Hematopoietic multipotent progenitor cell treated with erythropoietin and hydrocortisone succinate and interleukin-3 and kit ligand, for 6 days (in vitro differentiated cells): Measurements from ENCODE around the gene C16orf54.
"Not testable (repeated sequence)": the region's sequence is repeated elsewhere in the genome, so short reads cannot be mapped to it uniquely, and the experiment has no call there.

ENCODE experiments used
- DNase-seq: peaks from one replicate; pipeline ENCODE4 v3.0.0-alpha.2; 2015

Gene C16orf54, protein sequence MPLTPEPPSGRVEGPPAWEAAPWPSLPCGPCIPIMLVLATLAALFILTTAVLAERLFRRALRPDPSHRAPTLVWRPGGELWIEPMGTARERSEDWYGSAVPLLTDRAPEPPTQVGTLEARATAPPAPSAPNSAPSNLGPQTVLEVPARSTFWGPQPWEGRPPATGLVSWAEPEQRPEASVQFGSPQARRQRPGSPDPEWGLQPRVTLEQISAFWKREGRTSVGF

DNA sequence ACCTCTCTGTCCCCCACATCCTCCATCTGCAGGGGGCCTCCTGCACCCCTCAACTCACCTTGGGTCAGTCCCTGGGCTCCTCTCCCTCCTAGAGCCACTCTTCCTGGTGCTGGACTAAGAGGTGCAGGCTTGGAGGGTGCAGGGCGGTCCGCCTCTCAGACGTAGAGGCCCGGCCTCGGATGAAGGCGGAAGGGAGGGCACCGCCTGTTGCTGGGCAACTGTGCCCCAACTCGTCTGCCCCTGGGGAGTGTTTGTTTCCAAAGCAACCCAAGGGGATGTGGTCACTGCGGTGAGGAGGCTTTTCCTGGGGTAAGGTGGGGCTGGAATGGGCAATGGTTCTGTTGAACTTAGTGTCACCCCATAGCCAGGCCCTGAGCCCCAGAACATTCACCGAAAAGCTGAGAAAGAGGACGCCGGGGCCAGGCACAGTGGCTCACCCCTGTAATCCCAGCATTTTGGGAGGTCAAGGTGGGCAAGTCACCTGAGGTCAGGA, at the start of gene C16orf54:
TSS of gene C16orf54 (minus strand) at position 138 of the 493 bp plus-strand sequence. CDS start 1,039 bp downstream, outside the sequence.
- peak; percentile 96 for DNase-seq

DNA sequence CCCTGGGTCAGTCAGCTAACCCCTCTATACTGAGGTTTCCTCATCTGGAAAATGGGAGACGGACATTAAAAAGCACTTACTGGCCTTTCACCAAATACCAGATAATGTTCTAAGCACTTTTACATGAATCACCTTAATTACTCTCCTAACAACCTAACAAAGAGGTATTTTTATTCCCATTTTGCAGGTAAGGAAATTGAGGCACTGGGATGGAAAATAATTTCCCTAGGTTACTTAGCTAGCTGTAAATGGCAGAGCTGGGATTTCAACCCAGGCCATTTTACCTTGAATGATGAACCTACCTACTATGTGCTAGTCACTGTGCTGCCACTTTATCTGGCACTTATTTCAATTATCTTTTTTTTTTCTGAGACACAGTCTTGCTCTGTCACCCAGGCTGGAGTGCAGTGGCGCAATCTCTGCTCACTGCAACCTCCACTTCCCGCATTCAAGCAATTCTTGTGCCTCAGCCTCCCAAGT, 48.5 kb upstream of the C16orf54 start:
- DNase-seq, result no peak

DNA sequence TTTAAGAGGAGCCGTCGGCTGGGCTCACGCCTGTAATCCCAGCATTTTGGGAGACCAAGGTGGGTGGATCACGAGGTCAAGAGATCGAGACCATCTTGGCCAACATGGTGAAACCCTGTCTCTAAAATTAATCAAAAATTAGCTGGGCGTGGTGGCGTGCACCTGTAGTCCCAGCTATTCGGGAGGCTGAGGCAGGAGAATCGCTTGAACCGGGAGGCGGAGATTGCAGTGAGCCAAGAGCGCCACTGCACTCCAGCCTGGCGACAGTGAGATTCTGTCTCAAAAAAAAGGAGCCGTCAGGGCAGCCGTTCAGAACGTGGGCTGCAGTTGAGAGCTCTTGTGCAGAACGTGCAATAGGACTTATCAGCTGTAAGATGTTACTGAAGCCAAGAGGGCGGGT, 47.4 kb upstream of the C16orf54 start:
- not testable (repeated sequence) for DNase-seq

DNA sequence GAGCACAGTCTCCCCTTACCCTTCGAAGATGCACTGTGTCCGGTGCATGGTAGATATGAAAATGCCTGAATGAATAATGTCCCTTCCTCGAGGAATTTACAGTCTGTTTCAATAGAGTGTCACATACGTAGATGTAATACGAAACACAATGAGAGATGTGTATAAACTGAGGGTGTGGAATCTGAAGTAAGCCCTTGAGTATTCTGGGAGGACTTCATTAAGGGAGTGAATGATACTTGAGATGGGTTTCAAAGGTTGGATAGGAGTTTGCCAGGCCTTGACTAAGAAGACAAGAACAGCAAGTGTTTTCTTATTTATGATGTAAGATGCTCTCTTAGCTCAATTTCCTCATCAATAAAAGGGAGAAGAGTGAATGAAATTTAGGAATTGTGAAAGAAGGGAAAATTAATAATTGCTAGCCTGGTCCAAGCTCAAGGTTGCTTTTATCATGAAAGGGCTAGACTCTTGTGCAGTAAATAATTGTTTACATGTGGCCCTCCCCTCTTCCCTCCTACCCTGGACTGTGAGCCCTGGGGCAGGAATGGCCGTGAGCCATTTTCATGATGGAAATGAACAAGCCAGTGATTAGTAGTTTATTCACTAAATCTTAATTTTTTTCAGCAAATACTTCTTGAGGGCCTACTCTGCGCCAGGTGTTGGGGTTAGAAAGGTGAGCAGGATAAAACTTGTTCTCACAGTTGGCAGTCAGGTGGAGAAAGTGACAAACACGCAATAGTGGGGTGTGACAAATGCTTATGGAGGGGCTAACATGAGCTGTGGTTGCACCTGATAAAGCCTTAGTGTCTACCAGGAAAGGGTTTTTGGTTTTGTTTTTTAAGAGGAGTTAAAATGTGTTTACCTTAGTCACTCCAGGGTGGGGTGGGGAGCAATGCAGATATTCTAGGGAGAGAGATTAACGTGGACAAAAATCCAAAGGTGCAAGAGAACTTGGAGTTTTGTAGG, 46.3 kb upstream of the C16orf54 start:
- DNase-seq, result peak; percentile 57

DNA sequence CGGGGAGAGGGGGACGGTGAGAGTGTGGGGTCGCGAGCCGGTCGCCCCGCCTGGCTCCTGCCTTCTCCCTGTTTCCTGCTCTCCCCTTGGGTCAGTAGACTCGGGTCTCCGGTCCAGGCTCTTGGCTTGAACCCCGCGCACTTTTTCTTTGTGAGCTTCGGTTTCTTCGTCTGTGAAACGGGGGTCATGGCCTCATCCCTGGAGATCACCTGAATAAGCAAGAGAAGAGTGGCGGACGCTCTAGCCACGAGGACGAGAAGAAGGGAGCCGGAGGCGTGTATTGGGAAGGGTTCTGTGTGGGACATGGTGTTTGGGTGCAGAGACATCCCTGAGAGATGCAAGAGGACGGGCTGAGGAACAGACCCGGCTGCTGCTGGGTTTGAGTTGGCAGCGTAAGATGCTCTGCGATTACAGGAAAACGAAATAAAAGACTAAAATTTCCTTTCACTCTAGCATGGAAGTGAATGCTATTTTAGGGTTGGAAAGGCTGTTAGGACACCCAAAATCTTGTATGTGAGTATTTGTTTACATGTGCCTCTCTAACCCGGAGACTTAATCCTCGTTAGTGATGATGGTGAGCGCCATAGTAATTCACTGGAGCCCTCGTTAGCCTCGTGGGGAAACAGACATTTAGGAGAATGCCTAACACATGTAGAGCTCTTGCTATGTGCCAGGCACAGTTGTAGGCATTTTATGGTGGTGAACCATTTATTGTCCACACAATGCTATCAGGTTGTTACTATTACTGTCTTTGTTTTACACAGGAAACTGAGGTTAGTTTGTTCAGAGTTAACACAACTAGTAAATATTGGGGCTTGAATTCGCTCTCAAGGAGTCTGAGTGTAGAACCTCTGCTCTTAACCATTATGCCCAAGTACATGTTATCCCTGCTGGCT, 45.4 kb upstream of the C16orf54 start:
- DNase-seq, result no peak

DNA sequence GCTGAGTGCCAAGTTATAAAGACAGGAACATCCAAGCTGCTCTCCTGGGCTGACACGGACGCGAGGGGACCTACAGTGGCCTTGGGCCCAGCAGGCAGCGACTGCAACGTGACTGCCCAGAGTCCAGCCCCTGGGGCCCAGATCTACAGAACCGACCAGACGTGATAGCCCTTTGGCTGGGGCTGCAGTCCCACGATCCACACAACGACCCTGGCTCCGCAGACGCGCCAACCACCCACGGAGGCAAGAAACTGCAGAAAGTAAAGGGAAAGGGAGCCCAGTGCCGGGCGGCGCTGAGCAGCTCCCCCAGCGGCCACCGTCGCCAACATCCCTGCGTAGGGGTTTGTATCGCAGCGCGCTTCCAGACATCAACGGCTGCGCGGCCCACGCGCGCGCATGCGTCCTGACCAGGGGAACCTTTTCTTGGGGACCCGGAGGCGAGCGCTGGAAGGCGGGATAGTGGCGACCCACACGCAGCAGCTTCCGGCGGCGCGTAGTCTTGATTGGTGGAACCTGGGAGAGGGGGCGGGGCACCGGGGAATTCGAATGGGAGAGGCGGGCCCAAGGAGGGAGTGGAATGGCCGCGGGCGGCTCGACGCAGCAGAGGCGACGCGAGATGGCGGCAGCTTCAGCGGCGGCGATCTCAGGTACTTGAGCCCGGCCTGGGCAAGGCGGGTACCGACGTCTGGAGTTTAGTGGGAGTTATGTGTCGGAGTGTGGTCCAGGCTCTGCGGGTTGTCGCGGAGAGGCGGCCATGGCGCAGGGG, 44.6 kb upstream of the C16orf54 start, which contains the start of gene KIF22:
TSS of gene KIF22 (plus strand) at position 569 of the 766 bp plus-strand sequence. CDS start at position 578, 9 bp downstream.
- DNase-seq, result peak; percentile 99

DNA sequence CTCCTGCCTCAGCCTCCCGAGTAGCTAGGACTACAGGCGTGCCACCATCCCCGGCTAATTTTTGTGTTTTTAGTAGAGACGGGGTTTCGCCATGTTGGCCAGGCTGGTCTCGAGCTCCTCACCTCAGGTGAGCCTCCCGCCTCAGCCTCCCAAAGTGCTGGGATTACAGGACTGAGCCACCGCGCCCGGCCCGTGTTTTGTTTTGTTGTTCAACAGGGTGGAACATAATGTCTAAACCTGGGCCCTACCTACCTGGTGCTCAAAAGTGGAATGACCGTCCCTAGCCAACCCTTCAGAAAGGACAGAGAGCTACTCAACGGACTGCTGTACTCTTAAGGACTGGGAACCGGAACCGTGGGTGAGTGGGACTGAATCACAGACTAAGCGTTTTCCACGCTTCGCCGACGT, 44.0 kb upstream of the C16orf54 start:
- DNase-seq, result no peak

DNA sequence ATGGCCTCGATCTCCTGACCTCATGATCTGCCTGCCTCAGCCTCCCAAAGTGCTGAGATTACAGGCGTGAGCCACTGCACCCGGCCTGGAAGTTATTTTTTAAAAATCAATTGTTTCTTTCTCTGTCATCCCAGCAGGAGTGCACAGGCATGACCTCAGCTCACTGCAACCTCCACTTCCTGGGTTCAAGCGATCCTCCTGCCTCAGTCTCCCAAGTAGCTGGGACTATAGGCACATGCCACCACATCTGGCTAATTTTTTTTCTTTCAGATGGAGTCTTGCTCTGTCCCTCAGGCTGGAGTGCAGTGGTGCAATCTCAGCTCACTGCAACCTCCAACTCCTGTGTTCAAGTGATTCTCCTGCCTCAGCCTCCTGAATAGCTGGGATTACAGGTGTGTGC, 41.4 kb upstream of the C16orf54 start:
- DNase-seq, result not testable (repeated sequence)

DNA sequence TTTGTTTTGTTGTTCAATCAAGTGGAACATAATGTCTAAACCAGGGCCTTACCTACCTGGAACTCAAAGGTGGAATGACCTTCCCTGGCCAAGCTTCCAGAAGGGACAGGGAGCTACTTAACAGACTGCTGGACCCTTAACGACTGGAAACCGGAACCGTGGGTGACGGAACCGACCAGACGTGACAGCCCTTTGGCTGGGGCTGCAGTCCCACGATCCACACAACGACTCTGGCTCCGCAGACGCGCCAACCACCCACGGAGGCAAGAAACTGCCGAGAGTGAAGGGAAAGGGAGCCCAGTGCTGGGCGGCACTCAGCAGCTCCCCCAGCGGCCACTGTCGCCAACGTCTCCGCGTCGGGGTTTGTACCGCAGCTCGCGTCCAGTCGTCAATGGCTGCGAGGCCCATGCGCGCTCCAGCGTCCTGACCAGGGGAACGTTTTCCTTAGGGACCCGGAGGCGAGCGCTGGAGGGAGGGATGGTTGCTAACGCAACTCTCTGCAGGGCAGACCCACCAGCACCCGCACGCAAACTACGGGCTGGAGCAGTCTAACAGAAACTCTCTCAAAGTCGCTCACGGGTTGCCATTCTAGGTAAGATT, 39.2 kb upstream of the C16orf54 start:
- peak; percentile 84 for DNase-seq

DNA sequence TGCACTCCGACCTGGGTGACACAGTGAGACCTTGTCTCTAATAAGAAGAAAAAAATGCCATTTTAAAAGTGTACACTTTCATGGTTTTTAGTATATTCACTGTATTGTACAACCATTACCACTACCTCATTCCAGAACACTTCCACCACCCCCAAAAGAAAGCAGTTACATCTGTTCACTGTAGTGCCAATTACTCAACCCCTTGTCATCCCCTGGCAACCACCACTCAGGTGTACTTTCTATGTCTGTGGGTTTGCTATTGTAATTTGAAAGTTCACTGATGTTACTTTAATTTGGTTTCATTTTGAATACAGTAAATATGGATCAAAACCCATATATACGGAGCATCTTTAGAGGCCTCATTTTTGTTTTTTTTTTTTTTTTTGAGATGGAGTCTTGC, 38.4 kb upstream of the C16orf54 start:
- DNase-seq, result no peak

DNA sequence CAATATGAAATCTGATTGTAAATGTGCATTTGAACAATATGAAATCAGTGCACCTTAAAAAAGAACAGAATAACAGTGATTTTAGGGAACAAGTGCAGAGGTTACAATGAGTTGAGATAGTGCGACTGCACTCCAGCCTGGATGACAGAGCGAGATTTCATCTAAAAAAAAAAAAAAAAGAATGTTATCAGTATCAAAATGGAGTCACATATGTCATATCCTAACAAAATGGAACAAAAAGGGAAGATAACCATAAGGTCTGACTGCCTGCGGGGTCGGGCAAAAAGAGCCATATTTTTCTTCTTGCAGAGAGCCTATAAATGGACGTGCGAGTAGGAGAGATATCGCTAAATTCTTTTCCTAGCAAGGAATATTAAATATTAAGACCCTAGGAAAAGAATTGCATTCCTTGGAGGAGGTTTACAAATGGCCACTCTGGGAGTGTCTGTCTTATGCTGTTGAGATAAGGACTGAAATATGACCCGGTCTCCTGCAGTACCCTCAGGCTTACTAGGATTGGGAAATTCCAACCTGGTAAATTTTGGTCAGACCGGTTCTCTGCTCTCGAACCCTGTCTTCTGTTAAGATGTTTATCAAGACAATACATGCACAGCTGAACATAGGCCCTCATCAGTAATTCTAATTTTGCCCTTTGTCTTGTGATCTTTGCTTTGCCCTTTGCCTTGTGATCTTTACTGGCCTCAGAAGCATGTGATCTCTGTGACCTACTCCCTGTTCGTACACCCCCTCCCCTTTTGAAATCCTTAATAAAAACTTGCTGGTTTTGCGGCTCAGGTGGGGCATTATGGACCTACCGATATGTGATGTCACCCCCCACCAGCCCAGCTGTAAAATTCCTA, 37.5 kb upstream of the C16orf54 start:
- not testable (repeated sequence) for DNase-seq

DNA sequence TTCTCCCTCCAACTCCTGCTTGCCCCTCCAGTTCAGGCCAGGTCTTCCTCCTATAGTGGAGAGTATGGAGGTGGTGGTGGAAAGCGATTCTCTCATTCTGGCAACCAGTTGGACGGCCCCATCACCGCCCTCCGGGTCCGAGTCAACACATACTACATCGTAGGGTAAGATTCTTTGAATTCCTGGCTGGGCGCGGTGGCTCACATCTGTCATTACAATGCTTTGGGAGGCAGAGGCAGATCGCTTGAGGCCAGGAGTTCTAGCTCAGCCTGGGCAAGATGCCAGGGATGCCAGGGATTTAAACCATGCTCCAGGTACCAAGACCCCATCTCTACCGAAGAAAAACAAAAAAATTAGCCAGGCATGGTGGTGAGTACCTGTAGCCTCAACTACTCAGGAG, 33.7 kb upstream of the C16orf54 start:
- DNase-seq, result no peak

DNA sequence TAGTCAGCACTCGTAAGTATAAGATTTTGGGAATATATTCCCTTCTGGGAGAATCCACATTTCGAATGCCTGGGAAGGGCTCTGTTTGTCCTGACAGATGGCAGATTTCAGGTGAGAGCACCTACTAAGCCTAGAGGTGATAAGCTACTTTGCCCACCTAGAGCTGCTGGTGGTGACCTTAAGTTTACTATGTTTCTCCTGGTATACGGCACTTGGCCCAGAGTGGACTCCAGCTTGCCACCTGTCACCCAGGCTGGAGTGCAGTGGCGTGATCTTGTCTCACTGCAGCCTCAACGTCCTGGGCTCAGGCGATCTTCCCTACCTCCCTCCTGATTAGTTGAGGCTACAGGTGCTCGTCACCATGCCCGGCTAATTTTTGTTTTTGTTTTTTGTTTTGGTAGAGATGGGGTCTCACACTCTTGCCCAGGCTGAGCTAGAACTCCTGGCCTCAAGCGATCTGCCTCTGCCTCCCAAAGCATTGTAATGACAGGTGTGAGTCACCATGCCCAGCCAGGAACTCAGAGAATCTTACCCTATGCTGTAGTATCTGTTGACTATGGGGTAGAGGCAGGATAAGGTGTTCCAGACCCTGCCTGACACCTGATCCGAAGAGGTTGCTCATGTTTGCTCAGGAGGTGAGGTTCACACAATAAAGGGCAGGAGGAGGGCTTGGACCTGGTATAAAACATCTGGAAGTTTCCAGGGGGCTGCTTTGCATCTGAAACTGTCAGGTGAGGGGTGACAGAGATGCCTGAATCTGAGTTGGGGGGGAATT, 32.0 kb upstream of the C16orf54 start, which contains the start of gene ZG16:
TSS of gene ZG16 (plus strand) at position 681 of the 775 bp plus-strand sequence. CDS start 1,011 bp downstream, outside the sequence.
- no peak for DNase-seq

DNA sequence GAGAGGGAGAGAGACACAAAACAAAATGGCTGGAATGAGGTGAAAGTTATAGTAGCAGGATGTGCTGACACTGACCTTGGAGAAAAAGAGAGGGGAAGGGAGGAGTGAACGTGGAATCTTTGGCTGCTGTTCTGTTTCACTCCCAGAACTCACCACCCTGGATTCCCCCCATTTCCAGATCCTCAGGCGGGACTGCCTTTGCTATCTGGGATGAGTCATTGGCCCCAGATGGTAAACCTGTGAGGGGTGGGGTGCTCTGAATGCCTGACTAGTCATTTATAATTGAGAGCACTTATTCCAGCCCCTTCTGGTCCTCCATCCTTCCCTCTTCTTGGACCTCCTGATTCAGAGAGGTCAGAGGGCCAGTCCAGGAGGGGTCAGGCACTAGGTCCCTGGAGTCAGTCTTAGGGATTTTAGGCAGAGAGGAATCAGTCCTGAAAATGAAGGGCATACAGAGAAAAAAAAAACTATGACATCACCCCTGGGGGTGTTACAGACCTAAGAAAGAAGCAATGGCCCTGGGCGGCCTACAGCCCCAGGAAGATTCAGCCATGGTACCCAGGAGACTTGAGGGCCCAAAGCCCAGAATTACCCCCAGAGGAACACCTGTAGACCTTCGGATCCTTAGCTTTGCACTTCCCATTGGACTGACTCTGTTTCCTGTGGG, 30.1 kb upstream of the C16orf54 start:
- no peak for DNase-seq

DNA sequence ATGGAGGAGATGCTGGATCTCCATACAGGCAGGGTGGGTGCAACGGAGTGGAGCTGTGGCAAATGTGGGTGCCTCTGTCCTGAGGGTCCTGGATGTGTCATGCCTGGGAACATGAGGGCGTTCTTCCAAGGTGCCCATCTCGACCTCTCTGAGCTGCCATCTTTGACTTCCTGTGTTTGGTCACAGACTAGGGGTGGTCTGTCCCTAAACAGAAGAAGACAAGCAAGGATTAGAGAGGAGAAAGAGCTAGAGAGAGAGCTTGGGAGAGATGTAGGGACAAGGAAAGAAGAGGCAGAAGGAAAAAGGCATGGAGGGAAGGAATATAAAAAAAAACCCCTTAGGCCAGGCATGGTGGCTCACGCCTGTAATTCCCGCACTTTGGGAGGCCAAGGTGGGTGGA, 28.9 kb upstream of the C16orf54 start:
- DNase-seq, result no peak

DNA sequence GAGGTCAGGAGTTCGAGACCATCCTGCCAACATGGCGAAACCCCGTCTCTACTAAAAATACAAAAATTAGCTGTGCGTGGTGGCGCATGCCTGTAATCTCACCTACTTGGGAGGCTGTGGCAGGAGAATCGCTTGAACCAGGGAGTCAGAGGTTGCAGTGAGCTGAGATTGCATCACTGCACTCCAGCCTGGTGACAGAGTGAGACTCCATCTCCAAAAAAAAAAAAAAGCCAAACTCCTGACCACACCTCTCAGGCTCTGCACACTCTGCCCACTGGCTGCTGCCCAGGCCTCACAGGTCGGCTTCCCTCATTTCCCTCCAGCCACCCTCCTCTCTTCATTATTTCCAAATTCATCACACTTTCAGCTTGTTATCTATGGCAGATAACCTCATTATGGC, 26.5 kb upstream of the C16orf54 start:
- peak; percentile 33 for DNase-seq

DNA sequence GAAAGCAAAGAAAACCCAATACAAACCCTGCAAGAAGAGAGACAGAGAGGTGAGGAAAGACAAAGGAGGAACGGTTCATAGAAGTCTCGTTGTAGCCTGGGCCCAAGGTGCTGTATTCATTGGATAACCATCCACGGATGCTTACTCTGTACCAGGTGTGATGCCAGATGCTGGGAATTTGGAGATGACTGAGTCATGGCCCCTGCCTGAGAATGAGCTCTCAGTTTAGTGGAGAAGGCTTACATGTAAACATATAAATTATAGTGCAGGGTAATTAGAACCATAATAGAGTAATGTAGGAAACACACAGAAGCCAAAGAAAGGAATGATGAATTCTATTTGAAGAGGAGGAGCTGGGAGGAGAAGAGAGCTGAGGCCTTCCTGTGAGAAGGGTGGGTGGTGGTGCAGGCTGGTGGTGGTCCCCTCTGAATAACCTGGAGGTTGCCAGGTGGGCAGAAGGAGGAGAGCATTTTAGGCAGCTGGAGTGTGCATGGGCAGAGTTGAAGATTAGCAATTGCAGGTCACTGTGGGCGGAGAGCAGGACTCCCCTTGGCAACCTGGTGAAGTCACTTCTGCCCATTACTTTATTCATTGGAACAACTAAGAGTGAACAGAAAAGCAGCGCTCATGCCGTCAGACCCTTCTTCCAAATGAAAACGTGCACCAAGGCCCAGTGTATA, 24.6 kb upstream of the C16orf54 start:
- DNase-seq, result no peak

DNA sequence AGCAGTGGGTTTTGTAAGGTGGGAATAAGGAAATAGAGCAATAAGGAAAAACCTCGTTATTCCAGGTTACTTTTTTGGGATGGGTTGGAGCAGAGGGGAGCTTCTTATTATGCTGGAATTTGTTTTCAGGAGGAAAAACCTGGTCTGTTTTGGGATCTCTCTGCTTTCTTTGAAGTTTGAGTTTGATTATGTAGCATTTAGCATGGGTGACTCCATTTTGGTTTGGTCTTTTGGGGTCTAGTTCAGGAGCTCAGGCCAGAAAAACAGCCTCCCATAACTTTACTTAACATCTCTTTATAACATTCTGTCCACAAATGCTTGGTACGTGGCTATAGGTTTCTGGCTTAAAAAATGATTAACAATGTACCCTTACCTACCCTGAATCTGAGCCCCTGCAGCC, 23.7 kb upstream of the C16orf54 start:
- no peak for DNase-seq
